ENCODE measurements around the gene NUBPL.
"Not testable (repeated sequence)": the region's sequence is repeated elsewhere in the genome, so short reads cannot be mapped to it uniquely, and the experiment has no call there.

NUBPL gene

DNA sequence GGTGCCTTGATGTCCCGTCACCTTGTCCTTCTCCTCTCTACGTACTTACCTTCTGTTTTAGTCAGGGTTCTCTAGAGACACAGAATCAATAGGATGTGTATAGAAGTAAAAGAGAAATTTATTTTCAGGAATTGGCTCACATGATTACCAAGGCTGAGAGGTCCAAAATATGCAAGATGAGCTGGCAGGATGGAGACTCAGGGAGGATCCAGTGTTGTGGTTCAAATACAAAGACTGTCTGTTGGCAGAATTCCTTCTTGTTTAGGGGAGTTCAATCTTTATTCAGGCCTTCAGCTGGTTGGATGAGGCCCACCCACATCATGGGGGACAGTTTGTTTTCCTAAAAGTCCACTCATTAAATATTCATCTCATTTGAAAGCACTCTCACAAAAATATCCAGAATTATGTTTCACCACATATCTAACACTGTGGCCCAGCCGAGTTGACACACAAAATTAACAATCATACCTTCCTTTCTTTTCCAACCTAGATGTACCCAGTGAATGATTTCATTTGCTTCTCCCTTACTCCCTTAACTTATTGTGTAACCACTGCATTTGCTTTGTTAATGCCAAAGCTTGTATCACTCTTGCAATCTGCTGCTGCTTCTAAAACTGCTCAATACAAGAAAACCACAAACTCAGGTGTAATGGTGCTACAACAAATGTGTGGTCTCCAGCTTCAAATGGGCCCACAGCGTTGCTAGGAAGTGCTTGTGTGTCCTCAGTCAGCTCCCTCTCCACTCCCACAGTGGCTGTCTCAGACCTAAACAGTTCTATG is 320.5 kb downstream of the NUBPL start:
- TF ChIP-seq CTCF (IDR thresholded peaks at IDR 0.05; ENCODE audit: insufficient read depth, low read depth, low read length, missing control alignments) = no peak
- DNase-seq (ENCODE audit: low read depth) = no peak
- no peak overlapping the region for H3K4me3 ChIP-seq (ENCODE audit: low read depth, low read length)

DNA sequence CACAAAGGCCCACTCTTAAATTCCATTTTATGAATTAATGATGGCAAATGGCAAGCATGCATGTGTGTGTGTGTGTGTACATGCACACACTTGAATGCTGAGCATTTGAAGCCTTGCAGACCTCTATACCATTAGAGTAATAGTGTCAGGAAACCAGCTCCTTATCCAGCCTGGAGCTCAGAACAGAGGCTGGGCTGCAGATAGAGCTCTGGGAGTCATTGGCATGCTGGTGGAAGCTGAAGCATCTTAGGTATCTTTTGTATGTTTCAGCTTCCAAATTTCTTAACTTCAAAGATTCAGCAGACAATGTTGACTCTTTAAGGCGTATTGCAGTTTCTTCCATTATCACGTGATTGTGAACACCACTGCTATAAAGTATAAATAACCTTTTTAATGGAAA is 323.0 kb downstream of the NUBPL start:
- no peak for TF ChIP-seq CTCF (IDR thresholded peaks at IDR 0.05; ENCODE audit: insufficient read depth, low read depth, low read length, missing control alignments)
- H3K4me3 ChIP-seq (ENCODE audit: low read depth, low read length) = no peak overlapping the region
- DNase-seq (ENCODE audit: low read depth) = no peak

DNA sequence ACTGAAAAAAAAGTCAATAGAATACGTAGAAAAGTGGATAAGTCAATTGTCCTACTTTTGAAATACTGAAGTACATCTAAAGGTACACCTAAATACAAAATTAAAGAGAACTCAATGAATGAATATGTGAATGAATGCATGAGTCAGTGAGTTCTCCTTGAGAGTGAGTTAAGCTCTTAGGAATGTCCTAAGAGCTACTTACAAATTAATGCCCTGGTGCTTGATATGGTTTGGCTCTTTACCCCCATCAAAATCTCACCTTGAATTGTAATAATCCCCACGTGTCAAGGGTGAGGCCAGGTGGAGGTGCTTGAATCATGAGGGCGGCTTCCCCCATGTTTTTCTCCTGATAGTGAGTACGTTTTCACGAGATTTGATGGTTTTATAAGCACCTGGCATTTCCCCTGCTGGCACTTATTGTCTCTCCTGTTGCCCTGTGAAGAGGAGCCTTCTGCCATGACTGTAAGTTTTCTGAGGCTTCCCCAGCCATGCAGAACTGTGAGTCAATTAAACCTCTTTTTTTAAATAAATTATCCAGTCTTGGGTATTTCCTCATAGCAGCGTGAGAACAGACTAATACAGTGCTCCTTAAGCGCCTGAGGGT is 323.7 kb downstream of the NUBPL start:
- no peak overlapping the region for H3K4me3 ChIP-seq (ENCODE audit: low read depth, low read length)
- no peak for TF ChIP-seq CTCF (IDR thresholded peaks at IDR 0.05; ENCODE audit: insufficient read depth, low read depth, low read length, missing control alignments)
- no peak for DNase-seq (ENCODE audit: low read depth)

- no peak for TF ChIP-seq CTCF (IDR thresholded peaks at IDR 0.05; ENCODE audit: insufficient read depth, low read depth, low read length, missing control alignments)
- no peak overlapping the region for H3K4me3 ChIP-seq (ENCODE audit: low read depth, low read length)
- DNase-seq (ENCODE audit: low read depth) = no peak
Observed at GRCh38 chr14:31886156-31886835, 325.1 kb downstream of the NUBPL start.

- no peak for DNase-seq (ENCODE audit: low read depth)
- TF ChIP-seq CTCF (IDR thresholded peaks at IDR 0.05; ENCODE audit: insufficient read depth, low read depth, low read length, missing control alignments) = no peak
- no peak overlapping the region for H3K4me3 ChIP-seq (ENCODE audit: low read depth, low read length)
Observed at GRCh38 chr14:31887929-31888580, 326.9 kb downstream of the NUBPL start.

- no peak overlapping the region for H3K4me3 ChIP-seq (ENCODE audit: low read depth, low read length)
- DNase-seq (ENCODE audit: low read depth) = no peak
- TF ChIP-seq CTCF (IDR thresholded peaks at IDR 0.05; ENCODE audit: insufficient read depth, low read depth, low read length, missing control alignments) = no peak
Observed at GRCh38 chr14:31889297-31889696, 328.1 kb downstream of the NUBPL start.

GRCh38 chr14:31890202-31890601 is 329.0 kb downstream of the NUBPL start:
- DNase-seq (ENCODE audit: low read depth); H3K4me3 ChIP-seq (ENCODE audit: low read depth, low read length): not testable (repeated sequence)
